GM15510 (cell line): ENCODE results near the gene AFMID.
A peak's percentile ranks its signal among the peaks of the same experiment; 100 is the strongest.

ENCODE experiments used
- POLR2A ChIP-seq: IDR thresholded peaks from 3 replicates; pipeline ENCODE4 v1.6.1; 2011; ENCODE audit warnings: borderline replicate concordance; ENCODE audit not compliant: insufficient read length; ENCODE audit errors: extremely low read depth

The AFMID gene

DNA sequence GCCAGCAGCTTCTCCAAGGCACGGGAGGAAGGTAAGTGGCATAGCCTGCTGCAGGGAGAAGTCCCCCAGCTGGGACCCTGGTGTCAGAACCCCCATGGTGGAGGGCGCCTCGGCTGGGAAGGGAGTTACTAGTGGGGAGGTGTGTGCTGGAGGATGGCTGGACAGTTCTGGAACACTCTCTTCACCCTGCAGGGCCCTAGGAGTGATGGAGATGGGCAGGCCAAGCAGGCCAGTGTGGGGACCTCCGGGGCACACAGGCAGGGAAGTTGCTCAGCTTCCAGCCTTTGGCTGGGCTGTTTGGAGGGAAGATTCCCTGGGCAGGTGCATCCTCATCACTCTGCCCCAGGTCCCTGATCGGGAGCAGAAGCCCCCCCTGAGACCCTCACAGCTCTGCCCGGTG, 40.3 kb upstream of the AFMID start:
- TF ChIP-seq POLR2A: no peak

DNA sequence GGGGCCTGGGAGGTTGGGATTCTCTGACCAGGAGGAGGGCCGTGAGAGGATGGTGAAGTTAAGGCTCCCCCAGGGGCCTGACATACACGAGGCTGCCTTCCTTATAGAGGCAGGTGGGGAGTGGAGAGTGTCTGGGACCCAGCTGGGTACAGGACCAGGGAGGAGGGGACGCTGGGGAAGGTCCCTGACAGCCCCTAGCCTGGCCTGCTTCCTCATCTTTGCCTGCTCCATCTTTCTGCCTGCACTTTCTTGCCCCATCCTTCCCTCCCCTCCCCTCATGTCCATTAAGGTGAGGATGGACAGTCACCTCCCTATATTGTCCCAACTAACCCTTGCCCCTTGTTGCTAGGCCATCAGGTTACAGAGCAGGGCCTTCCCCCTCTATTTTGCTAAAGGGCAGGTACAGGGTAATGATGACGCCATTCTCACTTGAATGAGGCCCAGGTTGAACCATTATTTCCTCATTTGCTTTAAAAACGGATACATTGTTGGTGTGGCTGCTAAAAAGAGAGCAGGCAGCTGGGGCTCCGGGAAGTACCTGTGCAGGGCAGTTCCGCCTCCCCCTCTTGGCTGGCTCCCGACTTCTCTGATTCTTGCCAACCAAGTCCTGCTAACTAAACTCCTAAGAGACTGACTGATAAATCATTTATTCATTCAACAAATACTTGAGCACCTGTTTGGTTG, 39.7 kb upstream of the AFMID start:
- peak; percentile 14 for TF ChIP-seq POLR2A

DNA sequence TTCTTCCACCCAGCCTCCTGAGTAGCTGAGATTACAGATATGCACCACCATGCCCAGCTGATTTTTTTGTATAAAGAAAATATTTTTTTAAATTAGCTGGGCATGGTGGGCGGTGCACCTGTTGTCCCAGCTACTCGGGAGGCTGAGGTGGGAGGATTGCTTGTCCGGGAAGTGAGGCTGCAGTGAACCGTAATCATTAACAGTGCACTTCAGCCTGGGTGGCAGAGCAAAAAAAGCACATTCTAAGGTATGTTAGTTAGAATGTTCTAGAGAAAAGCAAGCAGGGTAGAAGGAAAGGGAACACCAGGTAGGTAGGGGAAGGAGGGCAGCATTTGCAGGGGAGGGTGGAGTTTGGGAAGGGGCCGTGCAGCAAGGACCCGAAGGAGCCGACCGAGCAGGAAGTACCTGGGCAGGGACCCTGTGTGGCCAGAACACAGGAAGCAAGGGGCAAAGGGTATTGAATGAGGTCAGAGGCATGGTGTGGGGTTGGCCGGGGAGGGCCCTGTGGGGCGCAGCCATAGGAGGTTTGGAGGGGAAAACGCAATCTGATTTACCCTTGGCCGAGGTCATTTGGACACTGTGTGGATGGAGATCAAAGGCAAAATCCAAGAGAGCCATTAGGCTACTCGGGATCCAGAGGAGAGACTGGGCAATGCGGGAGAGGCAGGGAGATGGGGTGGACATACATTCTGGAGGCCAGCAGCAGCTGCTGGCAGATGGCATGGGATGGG, 38.7 kb upstream of the AFMID start:
- TF ChIP-seq POLR2A: no peak

DNA sequence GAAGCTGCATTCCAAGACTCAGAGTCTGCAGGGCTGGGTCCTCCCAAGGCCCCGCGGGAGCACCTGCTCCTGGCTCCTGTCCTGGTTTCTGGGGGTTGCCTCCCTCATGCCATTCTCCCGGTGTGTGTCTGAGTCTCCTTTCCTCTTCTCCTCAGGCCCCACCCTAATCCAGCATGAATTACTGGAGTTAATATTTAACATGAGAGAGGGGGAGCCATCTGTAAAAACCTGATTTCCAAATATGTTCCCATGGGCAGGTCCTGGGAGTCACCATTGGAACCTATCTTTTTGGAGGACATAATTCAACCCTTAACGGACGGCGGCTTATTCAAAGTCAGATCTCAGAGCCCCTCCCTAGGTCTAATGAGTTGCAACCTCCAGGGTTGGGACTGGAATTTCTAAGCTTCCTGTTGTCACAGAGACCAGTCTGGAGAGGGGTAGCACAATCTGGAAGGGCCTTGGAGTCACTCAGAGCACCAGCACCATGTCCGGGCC, 35.6 kb upstream of the AFMID start:
- no peak for TF ChIP-seq POLR2A

DNA sequence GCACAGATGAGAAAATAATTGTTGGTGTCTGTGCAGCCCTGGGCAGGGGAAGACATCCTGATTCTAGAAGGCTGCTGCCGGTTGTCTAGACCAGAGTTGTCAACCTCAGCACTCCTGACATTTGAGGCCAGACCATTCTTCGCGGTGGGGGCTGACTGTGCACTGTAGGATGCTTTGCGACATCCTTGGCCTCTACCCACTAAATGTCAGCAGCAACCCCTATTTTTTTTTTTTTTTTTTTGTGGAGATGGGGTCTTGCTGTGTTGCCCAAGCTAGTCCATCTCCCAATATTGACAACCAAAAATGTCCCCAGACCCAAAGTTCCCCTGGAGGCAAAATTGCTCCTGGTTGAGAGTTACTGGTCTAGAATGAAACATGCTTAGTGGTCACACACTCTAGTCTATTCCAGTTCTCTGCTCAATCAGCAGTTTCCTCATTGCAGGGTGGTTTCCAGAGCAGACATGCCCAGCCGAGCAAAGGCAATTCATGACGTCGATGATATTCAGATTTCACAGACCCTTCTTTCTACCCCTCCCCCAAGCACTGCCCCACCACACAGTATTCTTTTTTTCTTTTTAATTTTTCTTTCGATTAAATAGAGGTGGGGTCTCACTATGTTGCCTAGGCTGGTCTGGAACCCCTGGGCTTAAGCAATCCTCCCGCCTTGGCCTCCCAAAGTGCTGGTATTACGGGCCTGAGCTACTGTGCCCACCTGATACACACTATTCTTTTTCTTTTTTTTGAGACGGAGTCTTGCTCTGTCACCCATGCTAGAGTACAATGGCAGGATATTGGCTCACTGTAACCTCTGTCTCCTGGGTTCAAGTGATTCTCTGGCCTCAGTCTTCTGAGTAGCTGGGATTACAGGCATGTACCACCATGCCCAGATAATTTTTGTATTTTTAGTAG, 32.0 kb upstream of the AFMID start:
- TF ChIP-seq POLR2A: peak; percentile 25

DNA sequence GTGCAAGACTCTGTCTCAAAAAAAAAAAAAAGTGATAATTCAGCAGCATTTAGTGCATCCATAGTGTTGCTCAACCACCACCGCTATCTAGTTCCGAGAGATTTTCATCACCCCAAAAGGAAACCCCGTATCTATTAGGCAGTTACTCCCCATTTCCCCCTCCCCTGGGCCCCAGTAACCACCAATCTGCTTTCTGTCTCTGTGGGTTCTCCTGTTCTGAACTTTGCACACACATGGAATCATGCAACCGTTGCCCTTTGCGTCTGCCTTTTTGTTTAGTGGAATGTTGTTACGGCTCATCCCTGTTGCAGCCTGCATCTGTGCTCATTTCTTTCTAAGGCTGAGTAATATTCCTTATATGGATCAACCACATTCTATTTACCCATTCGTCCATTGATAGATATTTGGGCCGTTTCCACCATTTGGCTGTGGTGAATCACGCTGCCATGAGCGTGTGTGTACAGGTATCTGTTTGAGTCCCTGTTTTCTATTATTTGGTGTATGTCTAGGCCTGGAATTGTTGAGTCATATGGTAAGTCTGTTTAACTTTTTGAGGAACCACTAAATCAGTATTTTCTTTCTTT, 27.5 kb upstream of the AFMID start:
- no peak for TF ChIP-seq POLR2A

DNA sequence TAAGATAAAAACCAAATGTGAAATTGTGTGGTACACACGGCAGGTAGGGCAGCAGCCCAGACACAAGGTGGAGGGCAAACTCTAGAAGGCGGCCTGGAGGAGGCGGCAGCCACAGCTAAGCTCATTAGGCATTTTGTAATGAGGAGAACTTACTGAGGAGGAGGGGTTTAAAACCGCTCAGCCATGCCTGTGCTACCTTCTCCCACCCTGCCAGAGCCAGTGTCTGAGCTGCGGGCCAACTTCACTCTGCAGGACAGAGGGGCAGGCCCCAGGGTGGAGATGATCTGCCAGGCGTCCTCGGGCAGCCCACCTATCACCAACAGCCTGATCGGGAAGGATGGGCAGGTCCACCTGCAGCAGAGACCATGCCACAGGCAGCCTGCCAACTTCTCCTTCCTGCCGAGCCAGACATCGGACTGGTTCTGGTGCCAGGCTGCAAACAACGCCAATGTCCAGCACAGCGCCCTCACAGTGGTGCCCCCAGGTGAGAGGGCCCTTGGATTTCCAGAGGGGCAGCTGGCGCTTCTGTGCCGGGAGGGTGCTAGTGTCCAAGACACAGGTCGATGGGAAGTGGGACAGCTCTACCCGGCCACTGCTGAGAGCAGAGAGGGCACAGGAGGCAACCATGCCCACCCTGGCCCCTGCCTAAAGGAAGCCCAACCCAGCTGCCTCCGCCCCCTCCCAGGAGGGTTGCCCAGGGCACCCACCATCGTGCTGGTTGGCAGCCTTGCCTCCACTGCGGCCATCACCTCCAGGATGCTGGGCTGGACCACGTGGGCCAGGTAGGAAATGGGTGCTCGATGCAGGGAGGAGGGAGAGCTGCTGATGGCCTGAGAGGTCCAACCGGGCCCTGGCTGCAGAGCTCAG, 23.0 kb upstream of the AFMID start:
- no peak for TF ChIP-seq POLR2A

DNA sequence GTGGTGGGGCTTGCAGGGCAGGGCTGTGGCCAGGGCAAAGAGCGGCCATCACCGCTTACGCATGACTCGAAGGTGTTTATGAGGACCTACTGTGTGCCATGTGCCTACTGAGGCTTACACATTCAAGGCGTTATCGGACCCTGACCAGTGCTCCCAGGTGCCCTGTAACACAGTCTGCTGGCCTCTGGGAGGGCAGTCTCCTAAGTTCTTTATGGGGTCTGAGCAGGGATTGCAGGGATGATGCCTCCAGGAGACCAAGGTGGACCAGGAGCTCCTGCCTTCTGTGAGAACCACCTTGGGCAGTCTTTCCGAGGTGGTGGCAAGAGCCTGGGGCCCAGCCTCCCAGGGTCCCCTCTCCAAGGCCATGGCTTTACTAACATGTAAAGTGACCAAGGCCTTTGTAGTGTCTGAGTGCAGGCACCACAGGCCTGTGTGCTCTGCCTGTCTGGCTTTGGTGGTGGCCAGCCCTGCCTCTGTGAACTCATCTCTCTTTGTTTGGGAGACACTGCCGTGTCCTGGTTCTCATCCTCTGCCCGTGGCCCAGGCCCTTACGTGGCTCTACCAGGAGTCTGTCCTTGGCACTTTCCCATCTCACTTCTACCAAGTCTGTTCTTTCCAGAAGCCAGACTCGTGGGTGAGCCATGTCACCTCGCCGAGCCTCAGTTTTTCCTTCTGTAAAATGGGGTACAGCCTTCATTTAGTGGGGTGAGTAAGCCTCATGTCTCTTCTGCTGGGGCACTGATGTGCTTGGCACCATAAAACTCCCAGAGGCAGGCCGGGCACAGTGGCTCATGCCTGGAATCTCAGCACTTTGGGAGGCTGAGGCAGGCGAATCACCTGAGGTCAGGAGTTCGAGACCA, 22.2 kb upstream of the AFMID start:
- no peak for TF ChIP-seq POLR2A

DNA sequence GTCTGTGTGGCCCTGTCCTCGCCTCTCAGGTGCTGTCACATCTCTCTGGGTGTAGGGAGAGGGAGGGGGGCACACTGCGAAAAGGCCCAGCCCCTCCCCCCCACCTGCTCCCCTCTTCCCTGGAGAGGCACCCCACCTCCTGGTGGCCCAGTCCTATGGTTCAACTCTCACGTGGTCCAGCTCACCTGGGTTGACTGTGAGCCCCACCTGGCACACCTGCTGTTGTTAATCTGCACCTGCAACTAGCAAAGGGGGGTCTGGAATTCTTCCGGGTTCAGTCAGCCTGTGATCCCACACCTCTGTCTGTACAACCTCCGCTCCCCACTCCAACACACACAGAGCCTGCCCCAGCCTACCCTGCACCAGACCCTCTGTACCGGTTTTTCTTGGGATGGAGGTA, 20.7 kb upstream of the AFMID start:
- no peak for TF ChIP-seq POLR2A

DNA sequence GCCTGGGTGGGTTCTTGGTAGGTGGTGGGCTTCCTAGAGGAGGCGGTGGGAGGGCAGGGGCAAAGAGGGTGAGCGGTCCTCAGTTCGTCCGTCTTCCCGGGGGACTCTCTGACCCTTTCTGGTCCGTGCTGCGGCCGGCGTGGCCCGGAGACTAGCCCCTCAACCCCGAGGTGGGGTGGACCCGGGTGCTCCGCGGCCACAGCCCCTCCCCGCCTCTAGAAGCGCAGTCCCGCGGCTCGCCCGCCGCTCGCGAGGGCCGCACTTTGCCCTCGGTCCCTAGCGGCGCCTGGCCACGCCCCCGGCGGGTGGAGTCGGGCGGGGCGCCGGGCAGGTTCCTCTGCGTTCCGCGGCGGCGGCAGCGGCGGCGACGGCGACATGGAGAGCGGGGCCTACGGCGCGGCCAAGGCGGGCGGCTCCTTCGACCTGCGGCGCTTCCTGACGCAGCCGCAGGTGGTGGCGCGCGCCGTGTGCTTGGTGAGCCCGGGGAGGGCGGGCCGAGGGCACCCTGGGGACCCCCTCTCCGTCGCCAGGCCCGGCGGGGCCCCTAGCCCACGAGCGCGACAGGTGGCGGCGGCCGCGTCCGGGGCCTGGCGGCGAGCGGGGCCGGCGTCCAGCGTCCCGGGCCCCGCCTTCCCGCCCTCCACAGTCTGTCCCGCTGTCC, 18.8 kb upstream of the AFMID start, which contains the start of gene SYNGR2:
TSS of gene SYNGR2 (plus strand) at position 340 of the 661 bp plus-strand sequence. CDS start at position 376, 36 bp downstream.
- TF ChIP-seq POLR2A: peak; percentile 89

DNA sequence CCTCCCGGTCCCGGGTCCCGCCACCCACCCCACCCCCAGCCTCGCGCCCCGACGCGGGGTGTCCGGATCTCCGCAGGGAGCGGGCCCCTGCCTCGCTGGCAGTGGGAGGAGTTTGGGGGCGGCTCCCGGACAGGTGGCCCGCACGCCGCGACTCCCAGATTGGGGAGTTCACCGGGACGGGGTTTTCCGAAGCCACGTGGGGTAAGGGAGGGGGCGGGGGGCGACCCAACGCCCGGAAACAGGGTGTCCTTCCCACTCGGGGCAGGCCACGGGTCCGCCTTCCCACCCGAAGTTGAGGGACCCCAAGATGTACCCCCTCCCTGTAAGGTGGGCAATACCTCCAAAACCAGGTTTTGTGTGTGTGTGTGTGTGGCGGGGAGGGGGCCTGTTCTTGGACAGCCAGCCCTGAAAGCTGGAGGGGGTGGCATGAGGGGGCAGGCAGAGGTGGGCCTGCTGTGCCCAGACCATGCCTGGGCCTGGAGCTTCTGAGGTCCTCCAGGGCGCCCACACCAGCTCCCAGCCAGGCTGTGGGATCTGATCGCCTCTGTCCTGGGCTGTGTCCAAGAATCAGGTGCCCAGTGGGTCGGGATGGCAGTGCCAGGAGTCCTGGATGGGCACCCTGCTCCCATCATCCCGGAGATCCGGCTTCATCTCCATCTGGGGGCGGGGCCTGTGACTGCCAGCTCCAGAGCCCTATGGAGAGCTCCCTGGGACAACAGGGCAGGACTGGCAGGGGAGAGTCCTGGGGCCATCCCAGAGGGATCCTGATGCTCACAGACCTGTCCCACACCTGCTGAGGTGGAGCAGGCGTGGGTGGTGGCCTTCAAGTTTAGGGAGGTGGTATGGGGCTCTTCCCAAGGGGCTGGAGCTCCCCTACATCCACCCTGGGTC, 18.0 kb upstream of the AFMID start:
- no peak for TF ChIP-seq POLR2A
